SK-N-SH (cell line): ENCODE results near the gene PROX2. TPM values are rescaled to one million over a fixed set of nuclear protein-coding genes. Genes with fewer than 3 reads are reported as not detected.

ENCODE experiments used
- CTCF ChIA-PET: fragments of 300-600, 350-600 bp; formaldehyde crosslinking; extraction: SDS; loops from one replicate; lab custom pipeline; 2021; lab: Yijun Ruan, JAX
- POLR2A ChIA-PET: fragments of 350-600 bp; sonication (Branson Sonifier 250); formaldehyde crosslinking; extraction: SDS; loops from one replicate; lab custom pipeline; 2020; ENCODE audit warnings: antibody characterized with exemption, inconsistent platforms; lab: Yijun Ruan, JAX
- DNase-seq: peaks from one replicate; pipeline ENCODE4 v3.0.0; 2012
- H2AFZ ChIP-seq: fragments of 200-600 bp; sonication (generic); 2 replicates; pipeline ENCODE4 v1.8.1; 2016; ENCODE audit warnings: antibody characterized with exemption, mild to moderate bottlenecking, low read depth
- H3F3A ChIP-seq: fragments of 200-600 bp; sonication (generic); replicated peaks from 2 replicates; pipeline ENCODE3; 2016; ENCODE audit warnings: antibody characterized with exemption, mild to moderate bottlenecking; ENCODE audit not compliant: insufficient read depth
- H3K27ac ChIP-seq, 2 experiments: fragments of 200-500 bp in 1 of 2; fragments of 200-600 bp in 1 of 2; sonication (Bioruptor generic) in 1 of 2; sonication (generic), shearing (Covaris generic) in 1 of 2; 2 replicates each; pipeline versions ENCODE4 v1.5.1 to v1.6.1; 2014 to 2016; ENCODE audit warnings: low read depth in 2 of 2, inconsistent platforms in 1 of 2, low read length in 1 of 2, mild to moderate bottlenecking in 1 of 2, mixed read lengths in 1 of 2
- H3K27me3 ChIP-seq: fragments of 200-600 bp; sonication (generic), shearing (Covaris generic); 2 replicates; pipeline ENCODE4 v1.6.1; 2016; ENCODE audit warnings: mixed run types; ENCODE audit not compliant: insufficient read depth
- H3K36me3 ChIP-seq, 2 experiments: fragments of 200-500 bp in 1 of 2; fragments of 200-600 bp in 1 of 2; sonication (Bioruptor generic) in 1 of 2; sonication (generic) in 1 of 2; replicated peaks in 1 of 2; 2 replicates each; pipeline versions ENCODE3 to v1.5.1; 2014 to 2016; ENCODE audit warnings: low read length in 1 of 2, mild to moderate bottlenecking in 1 of 2; ENCODE audit not compliant: insufficient read depth in 2 of 2, control insufficient read depth in 1 of 2
- H3K4me1 ChIP-seq, 2 experiments: fragments of 200-500 bp in 1 of 2; fragments of 200-600 bp in 1 of 2; sonication (Bioruptor generic) in 1 of 2; sonication (generic), shearing (Covaris generic) in 1 of 2; 2 replicates each; pipeline versions ENCODE4 v1.5.1 to v1.6.1; 2014 to 2016; ENCODE audit warnings: low read depth in 1 of 2, low read length in 1 of 2, mixed run types in 1 of 2; ENCODE audit not compliant: insufficient read depth in 2 of 2, control insufficient read depth in 1 of 2
- H3K4me2 ChIP-seq: fragments of 200-600 bp; sonication (generic), shearing (Covaris generic); 2 replicates; pipeline ENCODE4 v1.6.1; 2017; ENCODE audit warnings: mixed run types
- H3K4me3 ChIP-seq, 2 experiments: fragments of 200-500 bp in 1 of 2; fragments of 200-600 bp in 1 of 2; sonication (Bioruptor generic) in 1 of 2; sonication (generic), shearing (Covaris generic) in 1 of 2; 2 replicates each; pipeline versions ENCODE4 v1.5.1 to v1.8.1; 2014 to 2016; ENCODE audit warnings: low read depth in 2 of 2, inconsistent platforms in 1 of 2, low read length in 1 of 2, mild to moderate bottlenecking in 1 of 2, mixed read lengths in 1 of 2, moderate library complexity in 1 of 2
- H3K79me2 ChIP-seq: fragments of 200-600 bp; sonication (generic); 2 replicates; pipeline ENCODE4 v1.8.1; 2017; ENCODE audit warnings: mild to moderate bottlenecking; ENCODE audit not compliant: insufficient read depth
- H3K9ac ChIP-seq: fragments of 200-600 bp; sonication (generic); 2 replicates; pipeline ENCODE4 v1.6.1; 2017; ENCODE audit warnings: mixed run types
- H3K9me2 ChIP-seq: fragments of 200-600 bp; sonication (generic); 2 replicates; pipeline ENCODE4 v1.6.1; 2017; ENCODE audit warnings: mixed run types
- H3K9me3 ChIP-seq: fragments of 200-600 bp; sonication (generic); 2 replicates; pipeline ENCODE4 v1.6.1; 2017; ENCODE audit warnings: mixed run types, mild to moderate bottlenecking, moderate library complexity
- H4K20me1 ChIP-seq: fragments of 200-600 bp; sonication (generic); 2 replicates; pipeline ENCODE4 v1.6.1; 2017; ENCODE audit warnings: mild to moderate bottlenecking, mixed run types; ENCODE audit not compliant: insufficient read depth
- ELF1 ChIP-seq: IDR thresholded peaks from 2 replicates; pipeline ENCODE4 v1.4.0; 2012
- FOXM1 ChIP-seq: IDR thresholded peaks from 2 replicates; pipeline ENCODE4 v1.4.0; 2012; ENCODE audit warnings: low read depth, mild to moderate bottlenecking
- JUND ChIP-seq: IDR thresholded peaks from 2 replicates; pipeline ENCODE4 v1.4.0; 2012
- MEF2A ChIP-seq: IDR thresholded peaks from 2 replicates; pipeline ENCODE4 v1.4.0; 2012; ENCODE audit warnings: low read depth, borderline replicate concordance
- MXI1 ChIP-seq: IDR thresholded peaks from 2 replicates; pipeline ENCODE4 v1.6.1; 2012; ENCODE audit warnings: mild to moderate bottlenecking, low read depth, low read length, improper control_type of control experiment
- NRF1 ChIP-seq: IDR thresholded peaks from 2 replicates; pipeline ENCODE4 v1.6.1; 2012; ENCODE audit warnings: low read depth, mild to moderate bottlenecking, low read length
- RAD21 ChIP-seq: IDR thresholded peaks from 2 replicates; pipeline ENCODE4 v1.6.1; 2012; ENCODE audit warnings: mild to moderate bottlenecking, low read length
- SIN3A ChIP-seq: IDR thresholded peaks from 2 replicates; pipeline ENCODE4 v1.6.1; 2012; ENCODE audit warnings: low read depth, mild to moderate bottlenecking, low read length, moderate library complexity, borderline replicate concordance
- YY1 ChIP-seq: IDR thresholded peaks from 2 replicates; pipeline ENCODE4 v1.4.0; 2012; ENCODE audit warnings: low read depth, mild to moderate bottlenecking
- WGBS: methylation state at CpG from one replicate; pipeline ENCODE4 v1.1.6; 2017; ENCODE audit warnings: low lambda C conversion rate; 5-methylcytosine and 5-hydroxymethylcytosine counted together
- polyA plus RNA-seq, 3 experiments: library from polyadenylated mRNA; depleted of rRNA; stranded (reverse); fragments of >200 nt; gene quantifications; 2 replicates each; pipeline ENCODE4 v1.2.3, GENCODE V29; 2012
- TF ChIP-seq, protein P1 (sequence below): IDR thresholded peaks from 2 replicates; pipeline ENCODE4; 2012
- TF ChIP-seq, protein P2 (sequence below): IDR thresholded peaks from 2 replicates; pipeline ENCODE4 v1.4.0; 2012; ENCODE audit warnings: low read depth, borderline replicate concordance
- TF ChIP-seq, protein P3 (sequence below): fragments of 150-350 bp; IDR thresholded peaks from 2 replicates; pipeline ENCODE4 v1.6.1; 2017; ENCODE audit warnings: antibody characterized with exemption, low read length, low read depth, borderline replicate concordance
- TF ChIP-seq, protein P4 (sequence below): IDR thresholded peaks from 2 replicates; pipeline ENCODE4 v1.4.0; 2012; ENCODE audit warnings: low read depth, borderline replicate concordance

The PROX2 gene
- polyA plus RNA-seq, 1 of the 3 experiments (the other 2 are of a cell fraction) = not detected

DNA sequence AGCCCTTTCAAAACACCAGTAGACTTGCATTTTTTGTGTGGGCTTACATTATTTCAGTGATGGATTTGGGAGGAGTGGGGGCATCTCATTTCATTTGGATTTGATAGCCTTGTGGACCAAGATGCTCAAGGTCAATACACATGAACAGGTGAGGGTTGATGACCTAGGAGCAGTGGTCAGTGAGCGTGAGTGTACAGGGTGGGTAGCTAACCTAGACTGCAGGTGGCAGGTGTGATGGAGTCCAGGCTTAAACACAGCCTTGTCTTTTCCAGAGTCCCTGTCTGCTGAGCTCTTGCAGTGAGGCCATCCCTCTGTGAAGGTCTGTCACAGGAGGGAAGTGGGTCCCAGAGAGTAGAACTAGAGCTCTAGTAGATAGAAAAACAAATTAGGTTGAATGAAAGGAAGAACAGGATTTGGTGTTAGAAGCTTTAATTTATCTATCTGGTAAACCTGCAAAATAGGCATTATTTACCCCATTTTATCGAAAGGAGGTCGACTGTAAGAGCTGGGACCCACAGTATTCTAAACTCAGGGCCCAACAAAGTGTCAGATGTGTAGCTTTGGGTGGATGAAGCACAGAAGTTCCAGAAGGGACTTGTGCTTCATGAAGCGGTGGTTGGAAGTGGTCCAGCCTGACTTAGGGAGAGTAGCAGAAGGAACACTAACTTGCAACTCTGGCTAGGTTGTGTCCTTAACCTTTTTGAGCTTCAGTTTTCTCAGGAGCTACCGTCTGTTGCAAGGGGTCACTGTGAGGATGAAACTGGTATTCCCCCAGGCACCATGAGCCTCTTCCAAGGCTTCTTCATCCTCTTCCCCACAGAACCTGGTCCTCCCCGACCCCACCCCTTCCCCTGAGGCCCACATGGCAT lies 28.9 kb upstream of the PROX2 start:
- peaks cover 29% of the 10 kb centered on the region for H3F3A ChIP-seq
- no peaks in the 10 kb centered on the region for H3K79me2 ChIP-seq
- no peak overlapping the region for H3K4me2 ChIP-seq
- H2AFZ ChIP-seq = no peak overlapping the region
- TF ChIP-seq NRF1 (no peak), JUND (no peak), MXI1 (no peak), YY1 (no peak), RAD21 (no peak), SIN3A (no peak), ELF1 (no peak), FOXM1 (no peak)
- TF ChIP-seq, protein P1, sequence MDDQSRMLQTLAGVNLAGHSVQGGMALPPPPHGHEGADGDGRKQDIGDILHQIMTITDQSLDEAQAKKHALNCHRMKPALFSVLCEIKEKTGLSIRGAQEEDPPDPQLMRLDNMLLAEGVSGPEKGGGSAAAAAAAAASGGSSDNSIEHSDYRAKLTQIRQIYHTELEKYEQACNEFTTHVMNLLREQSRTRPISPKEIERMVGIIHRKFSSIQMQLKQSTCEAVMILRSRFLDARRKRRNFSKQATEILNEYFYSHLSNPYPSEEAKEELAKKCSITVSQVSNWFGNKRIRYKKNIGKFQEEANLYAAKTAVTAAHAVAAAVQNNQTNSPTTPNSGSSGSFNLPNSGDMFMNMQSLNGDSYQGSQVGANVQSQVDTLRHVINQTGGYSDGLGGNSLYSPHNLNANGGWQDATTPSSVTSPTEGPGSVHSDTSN = no peak
- TF ChIP-seq, protein P2, sequence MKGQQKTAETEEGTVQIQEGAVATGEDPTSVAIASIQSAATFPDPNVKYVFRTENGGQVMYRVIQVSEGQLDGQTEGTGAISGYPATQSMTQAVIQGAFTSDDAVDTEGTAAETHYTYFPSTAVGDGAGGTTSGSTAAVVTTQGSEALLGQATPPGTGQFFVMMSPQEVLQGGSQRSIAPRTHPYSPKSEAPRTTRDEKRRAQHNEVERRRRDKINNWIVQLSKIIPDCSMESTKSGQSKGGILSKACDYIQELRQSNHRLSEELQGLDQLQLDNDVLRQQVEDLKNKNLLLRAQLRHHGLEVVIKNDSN = no peak
- TF ChIP-seq, protein P3, sequence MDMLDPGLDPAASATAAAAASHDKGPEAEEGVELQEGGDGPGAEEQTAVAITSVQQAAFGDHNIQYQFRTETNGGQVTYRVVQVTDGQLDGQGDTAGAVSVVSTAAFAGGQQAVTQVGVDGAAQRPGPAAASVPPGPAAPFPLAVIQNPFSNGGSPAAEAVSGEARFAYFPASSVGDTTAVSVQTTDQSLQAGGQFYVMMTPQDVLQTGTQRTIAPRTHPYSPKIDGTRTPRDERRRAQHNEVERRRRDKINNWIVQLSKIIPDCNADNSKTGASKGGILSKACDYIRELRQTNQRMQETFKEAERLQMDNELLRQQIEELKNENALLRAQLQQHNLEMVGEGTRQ = no peak
- peaks cover 23 to 46% of the 10 kb centered on the region in 2 experiments for H3K36me3 ChIP-seq
- H3K9me3 ChIP-seq = no peaks in the 10 kb centered on the region
- no peak overlapping the region for H3K4me3 ChIP-seq
- ChIA-PET POLR2A (interaction anchor here (0.9 to 1.5 kb wide), 3 partner anchors 22 to 44 kb away, joined by 3 to 7 read pairs (median 3); no protein-coding TSS in a partner anchor), CTCF (interaction anchor here (1.0 to 26.0 kb wide), 29 partner anchors 8 to 405 kb away, joined by 3 to 537 read pairs (median 6); partner anchors contain the start of genes DLST, EIF2B2 and PROX2)
- 97% methylated on average over 6 of the region's 6 CpGs for WGBS
- H4K20me1 ChIP-seq = no peaks in the 10 kb centered on the region
- no peaks in the 10 kb centered on the region; a peak in 1 of 4 replicates for H3K4me1 ChIP-seq
- H3K27ac ChIP-seq = no peak overlapping the region; a peak in 2 of 4 replicates
- no peaks in the 10 kb centered on the region for H3K27me3 ChIP-seq
- no peak overlapping the region for H3K9ac ChIP-seq
- DNase-seq = no peak
- no peaks in the 10 kb centered on the region for H3K9me2 ChIP-seq

DNA sequence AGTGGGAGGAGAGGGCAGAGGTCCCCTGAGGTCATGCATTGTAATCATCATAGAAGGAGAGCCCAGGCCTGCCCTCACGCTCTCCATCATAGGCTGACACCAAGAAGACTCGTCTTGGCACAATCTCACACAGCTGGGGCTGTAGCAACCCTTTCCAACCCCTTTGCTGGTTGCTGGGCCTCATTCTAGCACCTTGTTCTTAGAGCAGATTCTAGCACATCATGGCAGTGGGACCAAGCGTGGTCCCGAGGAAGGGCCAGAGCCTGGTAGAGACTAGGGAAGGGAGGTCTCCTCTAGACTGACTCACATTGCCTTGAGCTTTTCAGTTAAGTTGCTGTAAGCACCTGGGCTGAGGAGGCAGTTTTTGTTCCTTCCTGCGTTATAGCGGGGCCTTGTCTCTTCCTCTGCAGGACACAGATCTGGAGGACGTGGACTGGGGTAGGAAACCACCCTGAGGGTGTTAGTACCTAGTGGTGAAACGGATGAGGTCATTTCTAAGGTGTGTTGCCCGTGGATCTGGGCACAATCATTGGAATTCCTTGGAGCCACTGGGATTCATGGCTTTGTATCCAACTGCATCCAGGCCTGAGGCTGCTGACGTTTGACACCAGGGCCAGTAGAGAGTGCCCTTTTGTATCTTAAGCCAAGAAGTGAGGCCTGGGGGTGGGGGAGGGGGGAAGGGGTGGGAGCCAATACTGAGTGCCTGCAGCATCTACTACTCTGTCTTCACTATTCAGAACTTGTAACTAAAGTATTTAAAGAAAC lies 27.2 kb upstream of the PROX2 start:
- H3K4me2 ChIP-seq = no peak overlapping the region
- no peaks in the 10 kb centered on the region for H3K9me2 ChIP-seq
- H4K20me1 ChIP-seq = no peaks in the 10 kb centered on the region
- POLR2A ChIA-PET = no interaction called here
- no peak overlapping the region for H3K9ac ChIP-seq
- no peaks in the 10 kb centered on the region for H3K79me2 ChIP-seq
- H2AFZ ChIP-seq = no peak overlapping the region
- no peak overlapping the region for H3K4me3 ChIP-seq
- H3K9me3 ChIP-seq = no peaks in the 10 kb centered on the region
- 93% methylated on average over 9 of the region's 10 CpGs for WGBS
- TF ChIP-seq, protein P1 = no peak
- TF ChIP-seq MEF2A = no peak
- TF ChIP-seq, protein P4, sequence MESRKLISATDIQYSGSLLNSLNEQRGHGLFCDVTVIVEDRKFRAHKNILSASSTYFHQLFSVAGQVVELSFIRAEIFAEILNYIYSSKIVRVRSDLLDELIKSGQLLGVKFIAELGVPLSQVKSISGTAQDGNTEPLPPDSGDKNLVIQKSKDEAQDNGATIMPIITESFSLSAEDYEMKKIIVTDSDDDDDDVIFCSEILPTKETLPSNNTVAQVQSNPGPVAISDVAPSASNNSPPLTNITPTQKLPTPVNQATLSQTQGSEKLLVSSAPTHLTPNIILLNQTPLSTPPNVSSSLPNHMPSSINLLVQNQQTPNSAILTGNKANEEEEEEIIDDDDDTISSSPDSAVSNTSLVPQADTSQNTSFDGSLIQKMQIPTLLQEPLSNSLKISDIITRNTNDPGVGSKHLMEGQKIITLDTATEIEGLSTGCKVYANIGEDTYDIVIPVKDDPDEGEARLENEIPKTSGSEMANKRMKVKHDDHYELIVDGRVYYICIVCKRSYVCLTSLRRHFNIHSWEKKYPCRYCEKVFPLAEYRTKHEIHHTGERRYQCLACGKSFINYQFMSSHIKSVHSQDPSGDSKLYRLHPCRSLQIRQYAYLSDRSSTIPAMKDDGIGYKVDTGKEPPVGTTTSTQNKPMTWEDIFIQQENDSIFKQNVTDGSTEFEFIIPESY = no peak
- no peak for DNase-seq
- H3K4me1 ChIP-seq = no peaks in the 10 kb centered on the region; a peak in 1 of 4 replicates
- CTCF ChIA-PET = interaction anchor here (26.0 kb wide), 1 partner anchor 49 kb away, joined by 537 read pairs; no protein-coding TSS in a partner anchor
- H3F3A ChIP-seq = peaks cover 29% of the 10 kb centered on the region
- H3K27me3 ChIP-seq = no peaks in the 10 kb centered on the region
- H3K36me3 ChIP-seq = peaks cover 39 to 64% of the 10 kb centered on the region in 2 experiments
- no peak overlapping the region; a peak in 1 of 4 replicates for H3K27ac ChIP-seq
